Stimulated activated CD8-positive, alpha-beta memory T cell treated with anti-CD3 and anti-CD28 coated beads, Interleukin-4, amount 100 ng/mL, for 24 hours (primary cell): ENCODE data around the gene WNK2.
"Not testable (repeated sequence)": the region's sequence is repeated elsewhere in the genome, so short reads cannot be mapped to it uniquely, and the experiment has no call there.

ENCODE experiments used
- DNase-seq: peaks from one replicate; pipeline ENCODE4 v3.0.0-alpha.2; 2020; ENCODE audit warnings: low read depth

WNK2 gene

GRCh38 chr9:93183663-93184431 is at the start of gene WNK2:
TSS of gene WNK2 (plus strand) at chr9:93184139. CDS start at chr9:93184930, 791 bp downstream.
- peak; percentile 11 for DNase-seq

- DNase-seq: no peak
Observed at GRCh38 chr9:93134740-93135444, 49.0 kb upstream of the WNK2 start.

GRCh38 chr9:93136011-93136440 is 47.9 kb upstream of the WNK2 start:
- no peak for DNase-seq

- no peak for DNase-seq
Observed at GRCh38 chr9:93137362-93137761, 46.6 kb upstream of the WNK2 start.

GRCh38 chr9:93138171-93138764 is 45.7 kb upstream of the WNK2 start:
- DNase-seq: no peak

GRCh38 chr9:93139365-93140182 is 44.4 kb upstream of the WNK2 start:
- DNase-seq: no peak

GRCh38 chr9:93141771-93142483 is 42.0 kb upstream of the WNK2 start:
- DNase-seq: no peak

- no peak for DNase-seq
Observed at GRCh38 chr9:93143830-93144530, 40.0 kb upstream of the WNK2 start.

GRCh38 chr9:93146696-93147095 is 37.2 kb upstream of the WNK2 start:
- not testable (repeated sequence) for DNase-seq

- no peak for DNase-seq
Observed at GRCh38 chr9:93147632-93148031, 36.3 kb upstream of the WNK2 start.

GRCh38 chr9:93148721-93149120 is 35.2 kb upstream of the WNK2 start:
- no peak for DNase-seq

- no peak for DNase-seq
Observed at GRCh38 chr9:93149361-93149760, 34.6 kb upstream of the WNK2 start.

GRCh38 chr9:93151097-93151784 is 32.7 kb upstream of the WNK2 start:
- no peak for DNase-seq

- DNase-seq: no peak
Observed at GRCh38 chr9:93154293-93154903, 29.5 kb upstream of the WNK2 start.

GRCh38 chr9:93155716-93156474 is 28.0 kb upstream of the WNK2 start:
- DNase-seq: no peak

- no peak for DNase-seq
Observed at GRCh38 chr9:93156475-93157008, 27.4 kb upstream of the WNK2 start.

- DNase-seq: peak; percentile 65
Observed at GRCh38 chr9:93159601-93160471, 24.1 kb upstream of the WNK2 start.
